ENCODE measurements around the gene WFIKKN1.

GRCh38 chr16:606656-607307 is 24.0 kb upstream of the WFIKKN1 start:
- TF ChIP-seq CTCF (conservative IDR thresholded peaks at IDR 0.05; ENCODE audit: low read length) (no peak), EZH2phosphoT487 (IDR thresholded peaks at IDR 0.05; ENCODE audit: borderline replicate concordance, low read depth, low read length) (no peak)
